ENCODE measurements around the gene CENPX. TPM values are rescaled to one million over a fixed set of nuclear protein-coding genes. Genes with fewer than 3 reads are reported as not detected.
"Not testable (repeated sequence)": the region's sequence is repeated elsewhere in the genome, so short reads cannot be mapped to it uniquely, and the experiment has no call there.

The CENPX gene
- total and polyA plus RNA-seq, 12 donors: 11.2 to 75.9 (median 47.9) TPM

DNA sequence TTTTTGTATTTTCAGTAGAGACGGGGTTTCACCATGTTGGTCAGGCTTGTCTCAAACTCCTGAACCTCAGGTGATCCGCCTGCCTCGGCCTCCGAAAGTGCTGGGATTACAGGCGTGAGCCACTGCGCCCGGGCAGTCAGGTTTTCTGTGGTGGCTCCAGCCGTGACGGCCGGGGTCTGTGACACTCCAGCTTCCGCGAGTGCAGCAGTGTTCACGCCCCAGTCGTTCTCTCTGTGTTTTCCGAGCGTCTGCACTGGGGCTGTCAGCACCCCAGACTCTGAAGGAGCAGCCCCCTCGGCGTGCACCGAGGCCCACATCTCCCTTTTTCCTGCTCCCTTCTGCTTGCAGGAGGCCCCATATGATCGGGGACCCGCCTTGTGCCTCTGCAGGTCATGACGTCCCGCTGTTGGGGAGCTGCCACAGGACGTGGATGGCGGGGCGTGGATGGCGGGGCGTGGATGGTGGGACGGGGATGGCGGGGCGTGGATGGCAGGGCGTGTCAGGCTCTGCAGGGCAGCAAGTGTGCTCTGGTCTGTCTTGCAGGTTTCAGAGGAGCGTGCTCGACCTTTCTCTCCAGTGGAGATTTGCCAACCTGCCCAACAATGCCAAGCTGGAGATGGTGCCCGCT lies 39.6 kb downstream of the CENPX start:
- WGBS, 4 donors: 94 to 96% (median 94%) methylated on average over 28 to 35 of the region's 35 CpGs
- H3K4me1 ChIP-seq (replicated peaks in 1 of 2): peaks cover 0 to 9% of the 10 kb centered on the region in 2 donors
- no peaks in the 10 kb centered on the region for H3K9me3 ChIP-seq (replicated peaks in 1 of 3)
- no peaks in the 10 kb centered on the region for H3K27me3 ChIP-seq
- intact Hi-C loops (cut with DNase I): no loop called here
- peaks cover 0 to 25% of the 10 kb centered on the region in 2 donors for H3K36me3 ChIP-seq (replicated peaks in 1 of 2)
- H3K4me3 ChIP-seq: no peak overlapping the region
- no peak for DNase-seq
- H3K27ac ChIP-seq: no peak overlapping the region
- TF ChIP-seq, protein P1, sequence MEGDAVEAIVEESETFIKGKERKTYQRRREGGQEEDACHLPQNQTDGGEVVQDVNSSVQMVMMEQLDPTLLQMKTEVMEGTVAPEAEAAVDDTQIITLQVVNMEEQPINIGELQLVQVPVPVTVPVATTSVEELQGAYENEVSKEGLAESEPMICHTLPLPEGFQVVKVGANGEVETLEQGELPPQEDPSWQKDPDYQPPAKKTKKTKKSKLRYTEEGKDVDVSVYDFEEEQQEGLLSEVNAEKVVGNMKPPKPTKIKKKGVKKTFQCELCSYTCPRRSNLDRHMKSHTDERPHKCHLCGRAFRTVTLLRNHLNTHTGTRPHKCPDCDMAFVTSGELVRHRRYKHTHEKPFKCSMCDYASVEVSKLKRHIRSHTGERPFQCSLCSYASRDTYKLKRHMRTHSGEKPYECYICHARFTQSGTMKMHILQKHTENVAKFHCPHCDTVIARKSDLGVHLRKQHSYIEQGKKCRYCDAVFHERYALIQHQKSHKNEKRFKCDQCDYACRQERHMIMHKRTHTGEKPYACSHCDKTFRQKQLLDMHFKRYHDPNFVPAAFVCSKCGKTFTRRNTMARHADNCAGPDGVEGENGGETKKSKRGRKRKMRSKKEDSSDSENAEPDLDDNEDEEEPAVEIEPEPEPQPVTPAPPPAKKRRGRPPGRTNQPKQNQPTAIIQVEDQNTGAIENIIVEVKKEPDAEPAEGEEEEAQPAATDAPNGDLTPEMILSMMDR (IDR thresholded peaks at IDR 0.05): no peak
- no peak for TF ChIP-seq POLR2A (IDR thresholded peaks at IDR 0.05)

DNA sequence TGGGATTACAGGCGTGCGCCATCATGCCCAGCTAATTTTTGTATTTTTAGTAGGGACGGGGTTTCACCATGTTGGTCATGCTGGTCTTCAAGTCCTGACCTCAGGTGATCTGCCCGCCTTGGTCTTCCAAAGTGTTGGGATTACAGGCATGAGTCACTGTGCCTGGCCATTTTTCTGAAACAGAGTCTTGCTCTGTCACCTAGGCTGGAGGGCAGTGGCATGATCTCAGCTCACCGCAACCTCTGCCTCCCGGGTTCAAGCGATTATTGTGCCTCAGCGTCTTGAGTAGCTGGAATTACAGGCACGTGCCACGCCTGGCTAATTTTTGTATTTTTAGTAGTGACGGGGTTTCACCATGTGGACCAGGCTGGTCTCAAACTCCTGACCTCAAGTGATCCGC lies 41.2 kb downstream of the CENPX start:
- DNase-seq; H3K27ac ChIP-seq; H3K4me3 ChIP-seq; H3K27me3 ChIP-seq; intact Hi-C loops (cut with DNase I); H3K9me3 ChIP-seq (replicated peaks in 1 of 3): not testable (repeated sequence)
- peaks cover 0 to 24% of the 10 kb centered on the region in 2 donors for H3K36me3 ChIP-seq (replicated peaks in 1 of 2)
- peaks cover 5 to 14% of the 10 kb centered on the region in 2 donors for H3K4me1 ChIP-seq (replicated peaks in 1 of 2)
- WGBS, 4 donors: 95 to 97% (median 96%) methylated on average over 10 to 12 of the region's 12 CpGs

DNA sequence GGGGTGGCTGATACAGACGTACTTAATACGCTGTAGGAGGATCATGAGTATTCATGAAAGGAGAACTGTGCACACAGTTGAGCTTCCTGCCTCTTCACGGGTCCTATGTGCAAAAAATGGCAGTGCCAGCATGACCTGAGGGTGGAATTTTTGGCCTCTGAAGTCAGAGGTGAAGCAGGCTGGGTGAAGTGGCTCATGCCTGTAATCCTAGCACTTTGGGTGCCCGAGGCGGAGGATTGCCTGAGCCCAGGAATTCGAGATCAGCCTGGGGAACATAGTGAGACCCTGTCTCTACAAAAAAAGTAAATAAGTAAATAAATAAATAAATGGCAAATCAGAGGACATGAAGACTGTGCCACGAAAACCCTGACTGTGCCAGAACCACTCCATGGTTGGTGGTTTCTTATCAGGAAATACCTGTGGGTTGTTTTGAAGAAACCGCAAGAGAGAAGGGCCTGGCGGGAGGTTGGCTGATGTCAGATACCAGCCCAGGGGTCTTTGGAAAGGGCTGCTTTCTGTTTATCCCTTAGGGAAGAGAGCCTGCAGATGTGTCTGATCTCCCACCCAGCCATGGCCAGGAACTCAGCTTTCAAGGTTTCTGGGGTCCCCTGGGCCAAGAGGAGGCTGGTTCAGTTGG lies 41.9 kb downstream of the CENPX start:
- intact Hi-C loops (cut with DNase I): no loop called here
- WGBS, 4 donors: 84 to 93% (median 87%) methylated on average over 9 of the region's 9 CpGs
- DNase-seq: no peak
- Histone ChIP-seq H3K27ac (no peak overlapping the region), H3K9me3 (replicated peaks in 1 of 3) (no peaks in the 10 kb centered on the region), H3K36me3 (replicated peaks in 1 of 2) (peaks cover 0 to 17% of the 10 kb centered on the region in 2 donors), H3K4me1 (replicated peaks in 1 of 2) (peaks cover 5 to 17% of the 10 kb centered on the region in 2 donors), H3K4me3 (no peak overlapping the region), H3K27me3 (no peaks in the 10 kb centered on the region)
- TF ChIP-seq, protein P1 (IDR thresholded peaks at IDR 0.05): no peak
- TF ChIP-seq POLR2A (IDR thresholded peaks at IDR 0.05): no peak

DNA sequence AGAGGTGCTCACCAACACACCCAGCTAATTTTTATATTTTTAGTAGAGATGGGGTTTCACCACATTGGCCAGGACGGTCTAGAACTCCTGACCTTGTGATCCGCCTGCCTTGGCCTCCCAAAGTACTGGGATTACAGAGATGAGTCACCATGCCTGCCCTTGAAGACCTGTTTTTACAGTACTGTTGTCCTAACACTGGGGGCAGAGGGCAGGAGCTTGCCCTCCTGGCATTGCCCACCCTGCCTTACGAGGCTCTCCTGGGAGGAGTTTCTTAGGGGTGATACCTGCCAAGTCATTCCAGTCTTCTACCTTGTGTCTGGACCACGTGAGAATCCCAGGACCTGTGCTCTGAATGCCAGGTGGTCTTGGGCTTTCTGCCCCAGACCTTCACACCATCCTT lies 42.6 kb downstream of the CENPX start:
- H3K9me3 ChIP-seq (replicated peaks in 1 of 3): no peaks in the 10 kb centered on the region
- WGBS, 4 donors: 43 to 89% (median 63%) methylated on average over 4 of the region's 4 CpGs
- peaks cover 0 to 10% of the 10 kb centered on the region in 2 donors for H3K36me3 ChIP-seq (replicated peaks in 1 of 2)
- no peak overlapping the region for H3K27ac ChIP-seq
- no peak overlapping the region for H3K4me3 ChIP-seq
- TF ChIP-seq, protein P1 (IDR thresholded peaks at IDR 0.05): no peak
- TF ChIP-seq POLR2A (IDR thresholded peaks at IDR 0.05): no peak
- DNase-seq: no peak
- H3K27me3 ChIP-seq: no peaks in the 10 kb centered on the region
- peaks cover 5 to 17% of the 10 kb centered on the region in 2 donors for H3K4me1 ChIP-seq (replicated peaks in 1 of 2)
- intact Hi-C loops (cut with DNase I): no loop called here

Data from adrenal gland (tissue), 12 donors.